Measurements from ENCODE around the gene PCGF2.
"Not testable (repeated sequence)": the region's sequence is repeated elsewhere in the genome, so short reads cannot be mapped to it uniquely, and the experiment has no call there.

Gene PCGF2

DNA sequence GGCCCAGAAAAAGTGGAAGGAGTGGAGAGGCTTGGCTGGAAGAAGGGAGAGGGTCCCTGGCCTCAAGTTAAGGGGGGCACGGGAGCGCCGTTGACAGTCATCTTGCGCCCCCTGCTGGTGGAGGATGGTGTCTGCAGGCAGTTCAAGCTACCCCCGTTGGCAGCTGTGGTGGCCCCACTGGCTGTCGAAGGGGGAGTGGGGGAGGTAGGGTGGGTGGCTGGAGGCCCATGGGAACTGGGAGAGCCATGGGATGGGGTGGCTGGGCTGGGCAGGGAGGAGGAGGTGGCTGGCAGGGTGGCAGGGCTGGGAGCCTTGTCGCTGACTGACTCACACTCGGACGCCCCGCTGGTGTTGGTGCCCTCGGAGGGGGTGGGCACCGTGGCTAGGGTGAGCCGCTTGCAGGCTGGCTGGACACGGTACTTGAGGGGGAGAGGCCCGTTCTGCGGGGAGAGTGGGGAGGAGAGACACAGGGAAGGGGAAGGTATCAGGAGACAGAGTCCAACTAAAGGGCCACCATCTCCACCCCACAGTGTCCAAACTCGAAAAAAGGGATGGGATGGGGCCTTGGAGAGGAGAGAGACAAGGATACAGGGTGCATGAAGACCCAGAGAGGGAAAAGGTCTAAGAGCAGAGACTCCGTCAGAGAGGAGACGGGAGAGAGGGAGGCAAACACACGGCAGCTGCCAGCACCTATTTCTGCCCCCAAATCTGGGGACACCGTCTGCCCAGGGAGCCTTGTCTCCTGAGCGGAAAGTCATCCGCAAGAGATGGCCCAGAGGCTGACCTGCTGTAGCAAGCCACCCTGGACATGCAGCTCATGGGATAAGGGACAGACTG, 12.8 kb downstream of the PCGF2 start:
- peak; percentile 69 for DNase-seq (ENCODE audit: low spot score)

DNA sequence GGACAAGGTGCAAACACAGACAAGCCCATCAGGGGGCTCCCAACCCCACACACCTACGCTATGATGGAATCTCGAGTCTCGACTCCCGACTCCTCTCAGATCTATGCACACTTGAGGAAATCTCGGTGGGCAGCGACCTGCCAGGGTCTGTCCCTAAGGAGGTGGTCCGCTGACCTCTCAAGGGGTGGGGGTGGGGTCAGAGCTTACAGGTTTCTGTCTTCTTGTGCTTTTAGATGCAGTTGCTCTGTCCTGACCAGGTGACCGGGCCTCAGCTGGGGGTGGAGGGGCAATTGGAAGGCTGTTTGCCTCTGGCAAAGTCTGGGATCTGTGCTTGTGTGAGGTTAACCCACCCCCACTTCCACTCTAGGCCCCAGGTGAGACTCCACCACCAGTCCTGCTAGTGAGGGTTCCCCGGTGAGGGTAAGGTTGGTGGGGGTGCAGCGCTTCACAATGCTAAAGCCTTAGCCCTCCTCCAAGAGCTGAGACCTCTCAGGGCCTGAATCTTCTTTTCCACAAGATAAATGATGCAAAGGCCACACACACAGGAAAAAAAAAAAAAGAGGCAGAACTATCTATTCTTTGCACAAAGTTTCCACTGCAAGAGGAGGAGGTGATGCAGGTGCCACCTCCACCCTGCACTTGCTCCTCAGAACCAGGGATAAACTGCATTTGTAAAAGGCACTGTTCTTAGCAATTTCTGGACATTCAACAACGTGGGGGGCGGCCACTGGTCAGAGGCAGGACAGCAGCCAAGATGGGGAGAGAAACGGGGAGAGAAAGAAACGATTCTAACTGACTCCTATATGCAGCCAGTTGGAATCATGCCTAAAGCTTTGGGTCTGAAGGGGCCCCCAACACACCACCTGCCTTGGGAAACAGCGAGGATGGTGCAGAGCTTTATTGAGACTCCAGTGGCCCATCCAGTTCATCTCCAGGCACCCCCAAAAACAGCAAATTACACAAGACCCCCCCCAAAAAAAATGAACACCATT, 13.9 kb downstream of the PCGF2 start:
- peak; percentile 40 for DNase-seq (ENCODE audit: low spot score)

DNA sequence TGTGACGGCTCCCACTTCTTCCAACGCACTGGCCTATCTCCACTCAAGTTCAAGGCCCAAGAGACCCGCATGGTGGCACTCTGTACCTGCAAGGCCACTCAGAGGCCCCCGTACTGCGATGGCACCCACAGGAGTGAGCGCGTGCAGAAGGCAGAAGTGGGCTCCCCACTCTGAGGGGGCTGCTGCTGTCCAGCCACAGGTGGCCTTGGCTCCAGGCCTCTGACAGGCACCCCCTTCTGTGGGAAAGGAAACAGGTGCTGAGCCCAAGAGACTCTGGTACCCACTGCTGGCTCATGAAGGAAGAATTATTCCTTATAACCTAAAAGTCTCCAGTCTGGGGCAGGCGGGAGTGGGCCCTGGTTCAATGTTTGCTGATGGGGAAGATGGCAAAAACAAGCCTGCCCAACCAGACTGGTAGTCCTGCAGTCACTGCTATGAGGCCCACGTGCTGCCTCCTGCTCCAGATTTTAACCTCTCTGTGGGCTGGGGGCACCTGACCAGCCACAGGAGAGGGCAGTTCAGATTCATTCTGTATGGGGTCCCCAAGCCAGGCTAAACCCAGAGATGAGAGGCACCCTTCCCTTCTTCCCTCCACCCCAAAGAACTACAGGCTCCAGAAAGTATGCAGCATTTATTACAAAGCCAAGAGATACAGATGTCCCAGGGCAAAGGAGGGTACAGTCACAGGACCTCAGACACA, 14.7 kb downstream of the PCGF2 start:
- no peak for DNase-seq (ENCODE audit: low spot score)

GRCh38 chr17:38732376-38733281, 15.5 kb downstream of the PCGF2 start:
- DNase-seq (ENCODE audit: low spot score): no peak

DNA sequence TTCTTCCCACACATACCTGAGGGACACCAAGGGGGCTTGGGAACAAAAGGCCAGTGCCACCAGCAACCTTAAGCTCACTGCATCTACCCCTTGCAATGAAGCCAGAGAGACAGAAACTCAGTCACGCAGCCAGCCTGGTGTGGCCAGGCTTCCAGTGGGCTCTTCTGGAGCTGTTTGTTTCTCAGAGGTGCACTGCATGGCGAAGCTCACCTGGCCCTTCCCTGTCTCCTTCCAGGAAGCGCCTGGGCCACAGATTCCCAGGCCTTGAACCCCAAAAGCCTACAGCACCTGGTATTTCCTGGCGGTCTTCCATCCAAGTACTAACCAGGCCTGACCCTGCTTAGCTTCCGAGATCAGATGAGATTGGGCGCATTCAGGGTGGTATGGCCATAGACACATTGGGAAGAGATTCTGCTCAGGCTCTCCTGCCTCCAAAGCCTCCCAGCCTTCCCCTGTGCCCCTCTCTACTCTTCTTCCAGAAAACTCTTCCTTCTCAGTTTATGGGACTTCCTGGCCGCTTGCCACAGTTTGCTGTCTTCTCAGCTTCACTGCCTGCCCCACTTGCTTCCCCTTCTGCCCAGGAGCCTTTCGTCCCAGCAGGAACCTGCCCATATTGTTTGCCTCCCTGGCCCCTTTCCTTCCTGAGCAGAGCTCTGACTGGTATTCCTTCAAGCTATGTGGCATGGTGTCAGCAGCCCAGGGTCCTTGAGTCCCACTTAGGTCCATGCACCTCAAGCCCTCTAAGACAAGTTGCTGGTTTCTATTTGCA, 16.4 kb downstream of the PCGF2 start:
- DNase-seq (ENCODE audit: low spot score): no peak

- no peak for DNase-seq (ENCODE audit: low spot score)
Observed at GRCh38 chr17:38730526-38731379, 17.4 kb downstream of the PCGF2 start.

DNA sequence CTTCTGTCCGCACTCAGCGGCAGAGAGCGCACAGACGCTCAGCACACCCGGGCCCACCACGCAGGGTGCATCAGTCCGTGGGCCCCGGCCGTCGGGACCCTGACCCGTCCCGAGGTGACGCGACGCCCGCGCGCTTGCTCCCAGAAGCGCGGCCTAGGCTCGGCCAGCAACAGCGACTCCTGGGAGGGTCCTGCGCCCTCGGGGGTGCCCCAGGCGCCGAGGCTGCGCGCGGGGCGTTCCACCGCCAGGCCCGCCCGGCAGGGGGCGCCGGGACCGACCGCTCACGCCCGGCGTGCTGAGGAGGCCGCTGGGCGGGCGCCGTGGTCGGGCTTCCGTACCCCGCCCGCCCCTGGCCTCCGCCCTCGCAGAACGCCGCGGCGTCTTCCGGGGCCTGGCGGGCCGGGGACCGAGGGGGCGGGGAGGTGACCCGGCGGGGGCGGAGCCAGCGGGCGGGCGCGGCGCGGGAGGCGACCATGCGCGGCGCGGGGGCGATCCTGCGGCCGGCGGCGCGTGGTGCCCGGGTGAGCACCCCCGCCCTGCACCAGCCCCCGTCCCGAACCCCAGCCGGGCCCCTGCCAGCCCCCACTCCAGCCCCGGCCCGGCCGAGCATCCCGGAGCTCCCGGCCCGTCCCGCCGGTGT, 18.1 kb downstream of the PCGF2 start, which contains the start of gene CISD3:
CISD3 (plus strand) TSS at position 456 of the 640 bp plus-strand sequence; CDS start at position 474, 18 bp downstream.
- DNase-seq (ENCODE audit: low spot score): peak; percentile 87

DNA sequence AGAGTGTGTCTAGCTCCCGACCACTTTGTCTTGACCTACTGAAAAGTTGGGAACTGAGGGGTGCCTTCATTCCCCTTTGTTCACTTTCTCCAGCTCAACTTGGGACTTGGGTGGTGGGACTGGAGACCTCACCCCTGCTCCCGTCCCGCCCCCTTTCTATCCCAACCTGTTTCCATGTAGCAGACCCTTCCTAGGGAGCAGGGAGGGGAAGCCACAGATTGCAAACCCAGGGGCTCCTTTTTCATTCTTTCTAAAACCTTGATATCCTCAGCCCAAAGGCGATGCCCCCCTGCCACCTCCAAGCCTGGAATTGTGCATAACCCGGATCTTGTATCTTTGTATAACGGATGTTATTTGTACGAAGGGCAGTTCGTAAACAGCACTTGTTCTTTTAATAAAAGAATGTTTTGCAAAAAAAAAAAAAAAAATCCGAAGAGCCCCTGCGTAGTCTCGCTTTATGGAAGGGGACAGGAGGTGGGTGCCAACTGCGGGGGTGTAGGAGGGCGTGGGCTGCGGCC, 18.7 kb downstream of the PCGF2 start:
- no peak for DNase-seq (ENCODE audit: low spot score)

GRCh38 chr17:38728290-38728831, 19.8 kb downstream of the PCGF2 start:
- peak; percentile 88 for DNase-seq (ENCODE audit: low spot score)

DNA sequence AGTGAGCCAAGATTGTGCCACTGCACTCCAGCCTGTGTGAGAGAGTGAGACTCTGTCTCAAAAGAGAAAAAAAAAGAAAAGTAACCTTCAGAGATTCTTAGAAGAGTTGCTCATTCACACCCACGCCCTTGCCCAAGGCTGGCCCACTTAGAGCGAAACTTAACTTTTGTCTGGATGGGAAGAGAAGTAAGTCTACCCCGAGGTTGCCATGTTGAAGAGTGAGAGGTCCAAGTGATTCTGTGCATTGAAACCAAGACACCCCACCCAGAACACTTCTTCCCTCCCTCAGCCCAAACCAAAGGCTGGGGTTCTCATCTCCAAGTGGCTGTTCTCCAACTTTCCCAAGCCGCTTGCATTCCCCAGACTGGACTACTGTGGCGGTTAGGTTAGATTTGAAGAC, 20.4 kb downstream of the PCGF2 start:
- DNase-seq (ENCODE audit: low spot score): peak; percentile 90

GRCh38 chr17:38726145-38726544, 22.0 kb downstream of the PCGF2 start:
- DNase-seq (ENCODE audit: low spot score): not testable (repeated sequence)

DNA sequence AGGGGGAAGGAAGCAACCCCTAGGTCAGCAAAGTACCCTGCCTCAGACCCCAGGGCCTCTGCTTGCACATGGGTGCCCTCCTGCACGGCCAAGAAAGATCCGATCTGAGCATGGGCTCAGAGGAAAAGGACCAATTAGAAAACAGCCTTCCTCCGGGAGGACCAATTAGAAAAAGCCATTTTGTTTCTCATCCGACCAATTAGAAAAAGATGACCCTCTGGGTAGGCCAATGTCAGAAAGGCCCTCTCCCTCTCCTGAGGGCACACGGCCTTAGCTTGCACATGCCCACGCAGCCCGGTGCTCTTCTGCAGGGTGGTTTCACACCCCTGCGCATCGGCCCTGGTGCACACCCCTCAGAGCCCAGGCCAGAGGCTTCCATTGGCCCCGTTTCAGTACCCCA, 23.1 kb downstream of the PCGF2 start:
- DNase-seq (ENCODE audit: low spot score): no peak

DNA sequence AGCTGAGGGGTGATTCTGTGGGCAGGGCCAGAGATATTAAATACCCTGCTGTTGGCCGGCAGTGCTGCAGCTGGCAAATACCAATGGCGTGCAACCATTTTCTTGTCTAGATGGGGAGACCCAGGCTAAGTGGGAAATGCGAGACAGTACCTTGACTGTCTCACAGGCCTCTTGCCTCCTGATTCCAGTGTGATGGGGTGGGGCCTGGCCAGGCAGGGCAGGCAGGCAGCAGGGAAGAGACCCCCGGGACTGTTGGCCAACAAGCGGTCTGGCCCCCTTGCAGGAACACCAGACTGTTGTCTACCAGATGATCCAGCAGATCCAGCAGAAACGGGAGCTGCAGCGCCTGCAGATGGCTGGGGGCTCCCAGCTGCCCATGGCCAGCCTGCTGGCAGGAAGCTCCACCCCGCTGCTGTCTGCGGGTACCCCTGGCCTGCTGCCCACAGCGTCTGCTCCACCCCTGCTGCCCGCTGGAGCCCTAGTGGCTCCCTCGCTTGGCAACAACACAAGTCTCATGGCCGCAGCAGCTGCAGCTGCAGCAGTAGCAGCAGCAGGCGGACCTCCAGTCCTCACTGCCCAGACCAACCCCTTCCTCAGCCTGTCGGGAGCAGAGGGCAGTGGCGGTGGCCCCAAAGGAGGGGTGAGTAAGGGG, 23.7 kb downstream of the PCGF2 start:
- DNase-seq (ENCODE audit: low spot score): no peak

DNA sequence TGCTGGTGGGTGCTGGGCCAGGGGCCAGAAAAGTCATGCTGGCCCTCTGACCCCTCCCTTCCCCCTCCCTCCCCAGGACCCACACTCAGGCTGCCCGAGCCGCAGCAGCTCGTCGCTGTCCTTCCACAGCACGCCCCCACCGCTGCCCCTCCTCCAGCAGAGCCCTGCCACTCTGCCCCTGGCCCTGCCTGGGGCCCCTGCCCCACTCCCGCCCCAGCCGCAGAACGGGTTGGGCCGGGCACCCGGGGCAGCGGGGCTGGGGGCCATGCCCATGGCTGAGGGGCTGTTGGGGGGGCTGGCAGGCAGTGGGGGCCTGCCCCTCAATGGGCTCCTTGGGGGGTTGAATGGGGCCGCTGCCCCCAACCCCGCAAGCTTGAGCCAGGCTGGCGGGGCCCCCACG, 26.3 kb downstream of the PCGF2 start:
- no peak for DNase-seq (ENCODE audit: low spot score)

- no peak for DNase-seq (ENCODE audit: low spot score)
Observed at GRCh38 chr17:38720941-38721340, 27.2 kb downstream of the PCGF2 start.

DNA sequence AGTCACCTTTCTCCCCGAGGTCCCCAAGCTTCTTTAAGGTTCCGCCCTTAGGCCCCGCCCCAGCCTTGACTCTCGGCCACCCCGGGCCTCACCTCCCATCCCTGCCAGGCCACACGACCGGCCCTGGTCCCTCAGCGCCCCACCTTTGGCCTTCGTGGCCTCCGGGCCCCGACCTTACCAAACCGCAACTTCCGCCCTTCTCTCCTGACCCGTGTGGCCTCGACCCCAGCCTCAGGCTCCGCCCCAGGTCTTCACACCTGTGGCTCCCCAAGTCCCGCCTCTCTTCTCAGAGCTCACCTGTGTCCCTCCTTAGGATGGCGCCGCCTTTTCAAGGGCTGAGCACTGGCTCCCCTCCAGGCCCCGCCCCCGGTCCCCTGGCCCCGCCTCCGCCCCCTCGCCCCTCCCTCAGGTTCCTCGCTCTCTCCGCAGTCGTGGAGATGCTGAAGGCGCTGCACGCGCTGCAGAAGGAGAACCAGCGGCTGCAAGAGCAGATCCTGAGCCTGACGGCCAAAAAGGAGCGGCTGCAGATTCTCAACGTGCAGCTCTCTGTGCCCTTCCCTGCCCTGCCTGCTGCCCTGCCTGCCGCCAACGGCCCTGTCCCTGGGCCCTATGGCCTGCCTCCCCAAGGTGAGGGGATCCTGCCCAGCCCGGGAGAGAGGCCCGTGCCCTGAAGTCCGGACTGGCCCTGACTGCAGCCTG, 28.0 kb downstream of the PCGF2 start:
- no peak for DNase-seq (ENCODE audit: low spot score)

DNA sequence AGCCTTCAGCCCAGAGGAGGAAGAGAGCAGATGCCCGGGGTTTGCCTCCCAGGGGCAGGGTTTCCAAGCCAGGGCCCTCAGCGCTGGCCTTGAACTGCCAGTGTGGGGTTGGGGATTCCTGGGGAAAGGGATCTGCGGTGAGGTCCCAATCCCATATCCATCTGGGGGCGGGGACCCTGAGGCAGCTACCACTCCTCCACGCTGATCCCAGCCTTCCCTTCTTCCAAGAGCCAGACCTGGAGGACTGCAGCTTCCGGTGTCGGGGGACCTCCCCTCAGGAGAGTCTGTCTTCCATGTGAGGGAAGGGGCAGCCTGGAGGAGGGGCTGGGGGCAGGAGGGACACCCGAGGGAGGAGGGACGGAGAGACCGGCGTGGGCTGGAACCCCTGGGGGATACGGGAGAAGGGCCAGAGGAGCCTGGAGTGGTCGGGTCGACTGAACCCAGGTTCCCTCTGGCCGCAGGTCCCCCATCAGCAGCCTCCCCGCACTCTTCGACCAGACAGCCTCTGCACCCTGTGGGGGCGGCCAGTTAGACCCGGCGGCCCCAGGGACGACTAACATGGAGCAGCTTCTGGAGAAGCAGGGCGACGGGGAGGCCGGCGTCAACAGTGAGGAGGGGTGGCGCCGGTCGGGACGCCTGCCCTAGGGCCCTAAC, 28.7 kb downstream of the PCGF2 start:
- DNase-seq (ENCODE audit: low spot score): no peak

All from CD4-positive, alpha-beta T cell treated with Interleukin-15 for 4 hours (primary cell).